Type B pancreatic cell (in vitro differentiated cells): ENCODE results near the gene FAIM2. TPM values are rescaled to one million over a fixed set of nuclear protein-coding genes. Genes with fewer than 3 reads are reported as not detected.

Source experiments
- DNase-seq: peaks from one replicate; pipeline ENCODE4 v3.0.0; 2021; ENCODE audit warnings: mixed read lengths; ENCODE audit not compliant: unreplicated experiment; ENCODE audit errors: extremely low spot score
- H3K27ac Mint-ChIP-seq: 2 replicates; pipeline ENCODE4 v1.8.0; 2021; ENCODE audit warnings: mild to moderate bottlenecking, mixed read lengths
- H3K27me3 Mint-ChIP-seq: 2 replicates; pipeline ENCODE4 v1.8.0; 2021; ENCODE audit warnings: mixed read lengths
- H3K36me3 Mint-ChIP-seq: 2 replicates; pipeline ENCODE4 v1.8.0; 2021; ENCODE audit warnings: mixed read lengths
- H3K4me1 Mint-ChIP-seq: one replicate; pipeline ENCODE4 v1.8.0; 2021; ENCODE audit warnings: mixed read lengths; ENCODE audit not compliant: unreplicated experiment
- H3K4me3 Mint-ChIP-seq: 2 replicates; pipeline ENCODE4 v1.8.0; 2021; ENCODE audit warnings: mild to moderate bottlenecking, mixed read lengths
- H3K9me3 Mint-ChIP-seq: 2 replicates; pipeline ENCODE4 v1.8.0; 2021; ENCODE audit warnings: mixed read lengths
- CTCF ChIP-seq: fragments of 200-600 bp; sonication (generic); conservative IDR thresholded peaks from 2 replicates; pipeline ENCODE4 v1.5.0; 2021; ENCODE audit warnings: antibody characterized with exemption, mild to moderate bottlenecking
- total RNA-seq: library from RNA; stranded (reverse); gene quantifications from 2 replicates; pipeline ENCODE4 v1.2.1, GENCODE V29; 2021; ENCODE audit warnings: low replicate concordance

FAIM2 gene
- total RNA-seq, 1 donor from 2014 or later = 1.7 TPM

GRCh38 chr12:49930515-49931288 is 27.0 kb upstream of the FAIM2 start:
- H3K27me3 Mint-ChIP-seq = peaks cover 6% of the 10 kb centered on the region
- no peak overlapping the region for H3K4me3 Mint-ChIP-seq
- no peak for DNase-seq
- no peaks in the 10 kb centered on the region for H3K36me3 Mint-ChIP-seq
- H3K4me1 Mint-ChIP-seq = peaks cover 8% of the 10 kb centered on the region
- H3K27ac Mint-ChIP-seq = no peak overlapping the region
- peaks cover 5% of the 10 kb centered on the region for H3K9me3 Mint-ChIP-seq
- peak; percentile 60 for TF ChIP-seq CTCF

DNA sequence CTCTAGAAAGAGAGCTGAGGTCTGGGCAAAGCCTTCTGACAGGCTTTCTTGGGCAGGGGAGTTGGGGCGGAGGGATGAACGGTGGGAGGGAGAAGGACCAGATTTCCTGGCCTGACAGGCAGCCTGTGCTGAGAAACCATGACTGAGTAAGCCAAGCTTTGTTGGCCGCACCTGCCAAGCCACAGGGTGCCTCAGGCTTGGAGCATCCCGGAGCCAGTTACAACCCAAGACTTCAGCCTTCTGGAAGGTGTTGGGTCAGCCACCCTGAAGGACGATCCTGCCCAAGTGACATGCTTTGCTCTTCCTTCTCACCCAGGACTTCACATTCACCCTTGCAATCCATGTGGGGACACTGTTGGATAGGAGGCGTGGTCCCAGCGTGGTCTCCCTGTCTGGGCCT is 25.9 kb upstream of the FAIM2 start:
- H3K4me1 Mint-ChIP-seq = peaks cover 2% of the 10 kb centered on the region
- no peak for DNase-seq
- H3K4me3 Mint-ChIP-seq = no peak overlapping the region
- H3K27me3 Mint-ChIP-seq = peaks cover 6% of the 10 kb centered on the region
- H3K27ac Mint-ChIP-seq = no peak overlapping the region
- no peak for TF ChIP-seq CTCF
- peaks cover 3% of the 10 kb centered on the region for H3K9me3 Mint-ChIP-seq
- H3K36me3 Mint-ChIP-seq = no peaks in the 10 kb centered on the region

DNA sequence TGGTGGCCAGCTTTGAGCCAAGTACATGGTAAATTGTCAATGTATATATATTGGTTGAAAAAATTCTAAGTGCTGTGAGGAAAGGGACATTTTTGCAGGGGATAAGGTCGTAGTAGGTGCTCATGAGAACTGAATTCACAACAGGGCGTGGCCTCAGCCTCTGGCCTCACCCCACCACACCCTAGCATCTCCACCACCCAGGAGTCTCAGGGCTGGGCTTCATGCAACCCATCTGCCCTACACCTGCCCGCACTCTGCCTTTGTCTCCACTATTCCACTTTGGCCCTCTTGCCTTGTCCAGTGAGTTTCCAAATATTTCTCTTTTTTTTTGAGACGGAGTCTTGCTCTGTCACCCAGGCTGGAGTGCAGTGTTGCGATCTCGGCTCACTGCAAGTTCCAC is 24.8 kb upstream of the FAIM2 start:
- DNase-seq = no peak

DNA sequence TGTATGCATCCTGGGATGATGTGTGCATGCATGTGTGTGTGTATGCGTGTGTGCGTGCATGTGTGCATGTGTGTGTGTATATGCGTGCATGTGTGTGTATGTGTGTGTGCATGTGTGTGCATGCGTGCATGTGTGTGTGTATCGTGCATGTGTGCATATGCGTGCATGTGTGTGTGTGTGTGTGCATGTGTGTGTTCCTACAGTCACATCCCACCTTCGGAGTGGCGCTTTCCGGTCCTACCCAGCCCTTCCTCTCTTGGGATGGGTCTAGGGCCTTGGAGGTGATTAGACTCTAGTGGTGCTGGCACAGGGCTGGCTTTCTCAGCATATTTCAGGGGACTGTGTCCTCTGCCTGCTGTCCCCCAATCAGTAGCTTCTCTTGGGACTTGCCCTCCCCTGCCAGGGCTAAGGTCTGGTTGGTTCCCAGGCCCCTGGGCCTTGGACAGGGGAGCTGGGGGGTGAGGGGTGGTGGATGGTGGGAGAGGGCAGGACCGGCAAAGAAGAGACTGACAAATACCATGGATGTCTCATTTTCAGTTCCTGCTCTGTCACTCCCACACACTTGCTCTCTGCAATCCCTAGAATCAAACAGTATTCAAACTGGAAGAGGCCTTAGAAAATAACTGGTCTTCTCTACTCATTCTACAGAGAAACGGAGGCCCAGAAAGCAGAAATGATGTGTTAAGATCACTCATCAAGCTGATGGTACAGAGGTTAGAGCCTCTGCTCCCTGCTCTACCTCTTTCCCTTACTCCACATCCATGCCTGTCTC is 21.9 kb upstream of the FAIM2 start:
- Mint-ChIP-seq H3K9me3 (no peaks in the 10 kb centered on the region), H3K4me3 (no peak overlapping the region), H3K4me1 (peaks cover 4% of the 10 kb centered on the region), H3K27me3 (peaks cover 6% of the 10 kb centered on the region), H3K27ac (no peak overlapping the region), H3K36me3 (no peaks in the 10 kb centered on the region)
- TF ChIP-seq CTCF = no peak
- DNase-seq = no peak

More for the DNA sequence above, 24.8 kb upstream of the FAIM2 start:
- no peaks in the 10 kb centered on the region for H3K4me1 Mint-ChIP-seq
- no peaks in the 10 kb centered on the region for H3K36me3 Mint-ChIP-seq
- peaks cover 6% of the 10 kb centered on the region for H3K27me3 Mint-ChIP-seq
- H3K9me3 Mint-ChIP-seq = no peaks in the 10 kb centered on the region
- no peak for TF ChIP-seq CTCF
- no peak overlapping the region for H3K27ac Mint-ChIP-seq
- no peak overlapping the region for H3K4me3 Mint-ChIP-seq

- Mint-ChIP-seq H3K4me1 (peaks cover 4% of the 10 kb centered on the region), H3K9me3 (no peaks in the 10 kb centered on the region), H3K27me3 (peaks cover 4% of the 10 kb centered on the region), H3K4me3 (no peak overlapping the region), H3K27ac (no peak overlapping the region), H3K36me3 (no peaks in the 10 kb centered on the region)
- no peak for DNase-seq
- TF ChIP-seq CTCF = no peak
Measured at GRCh38 chr12:49924628-49925246, 21.0 kb upstream of the FAIM2 start.
